Measurements from ENCODE around the gene RNF214. TPM values are rescaled to one million over a fixed set of nuclear protein-coding genes. Genes with fewer than 3 reads are reported as not detected.

The RNF214 gene
- total and polyA plus RNA-seq, 2 of the 4 experiments (the other 2 are of a cell fraction): 7.9 to 14.8 TPM

GRCh38 chr11:117292616-117293015 is 60.1 kb downstream of the RNF214 start:
- no peak overlapping the region for H3K4me3 ChIP-seq (ENCODE audit: insufficient read depth, low read depth, low read length)
- H4K8ac ChIP-seq (ENCODE audit: low read depth in 2 of 2, low read length in 2 of 2): no peak overlapping the region
- no peak overlapping the region for H2BK20ac ChIP-seq (ENCODE audit: low read depth, low read length)
- H2BK120ac ChIP-seq (ENCODE audit: low read depth, low read length): no peak overlapping the region
- no peak overlapping the region for H3K4me2 ChIP-seq (ENCODE audit: low read depth, low read length)
- no peak overlapping the region for H3K14ac ChIP-seq (replicated peaks; ENCODE audit: low read depth, low read length)
- in situ Hi-C loops (cut with MboI; ENCODE audit: low sequenced_read_pairs) (no loop called here), dilution Hi-C loops (cut with HindIII; ENCODE audit: low sequenced_read_pairs, unreplicated experiment) (no loop called here), intact Hi-C loops (cut with micrococcal nuclease) (no loop called here)
- no peak overlapping the region for H3K4ac ChIP-seq (ENCODE audit: low read depth, low read length)
- H3K9ac ChIP-seq (ENCODE audit: low read depth, low read length): no peak overlapping the region
- H4K91ac ChIP-seq (ENCODE audit: insufficient read depth, low read depth, low read length): no peak overlapping the region
- H2AK5ac ChIP-seq (ENCODE audit: low read depth, low read length): no peak overlapping the region
- no peak overlapping the region for H3K23ac ChIP-seq (ENCODE audit: low read depth, low read length)
- no peak for DNase-seq
- H4K20me1 ChIP-seq (ENCODE audit: insufficient read depth, low read length): no peaks in the 10 kb centered on the region
- H4K5ac ChIP-seq (ENCODE audit: low read depth, low read length): no peak overlapping the region
- peaks cover 48% of the 10 kb centered on the region for H3K36me3 ChIP-seq (ENCODE audit: control insufficient read depth, insufficient read depth, low read length)
- no peak overlapping the region for H3K18ac ChIP-seq (ENCODE audit: low read depth, low read length)
- H3K27me3 ChIP-seq (ENCODE audit: control insufficient read depth, insufficient read depth, low read length): no peaks in the 10 kb centered on the region
- ATAC-seq (ENCODE audit: low read depth): no peak
- no peaks in the 10 kb centered on the region for H3K4me1 ChIP-seq (ENCODE audit: control insufficient read depth, insufficient read depth, low read length)
- ChIA-PET POLR2A (ENCODE audit: unreplicated experiment) (no interaction called here), CTCF (interaction anchor here (0.7 kb wide), 1 partner anchor 11 kb away, joined by 3 read pairs; no protein-coding TSS in a partner anchor)
- 95% methylated on average over 2 of the region's 2 CpGs; no CpG with 5 or more reads in 1 of the 2 experiments for WGBS, 2 experiments (ENCODE audit: extremely low coverage in 2 of 2, insufficient read length in 1 of 2)
- H3K9me1 ChIP-seq (ENCODE audit: insufficient read depth, low read length): peaks cover 8% of the 10 kb centered on the region
- H2BK5ac ChIP-seq (ENCODE audit: low read depth, low read length, poor library complexity, severe bottlenecking): no peak overlapping the region
- no TSS peak for BruUV-seq (replicated peaks)
- H3K56ac ChIP-seq (ENCODE audit: extremely low read depth, insufficient read depth, low read length): no peak overlapping the region
- no peak overlapping the region for H2BK15ac ChIP-seq (ENCODE audit: low read depth, low read length)
- TF ChIP-seq MAZ (IDR thresholded peaks at IDR 0.05; ENCODE audit: borderline replicate concordance, low read depth, low read length) (no peak), CHD1 (IDR thresholded peaks at IDR 0.05; ENCODE audit: low read depth, low read length) (no peak), MAFK (IDR thresholded peaks at IDR 0.05; ENCODE audit: low read depth, low read length) (no peak), FOS (IDR thresholded peaks at IDR 0.05; ENCODE audit: low read depth, low read length) (no peak), RFX5 (IDR thresholded peaks at IDR 0.05; ENCODE audit: low read depth, low read length) (no peak), USF2 (IDR thresholded peaks at IDR 0.05; ENCODE audit: low read depth, low read length) (no peak), RAD21 (IDR thresholded peaks at IDR 0.05; ENCODE audit: low read length) (no peak)
- no peaks in the 10 kb centered on the region for H3K9me3 ChIP-seq (ENCODE audit: control insufficient read depth, insufficient read depth, low read length)
- no peak overlapping the region for H3K27ac ChIP-seq (ENCODE audit: insufficient read depth, low read length)
- no peak overlapping the region for H2AK9ac ChIP-seq (replicated peaks; ENCODE audit: low read depth, low read length, poor library complexity)
- no peak overlapping the region for H2AFZ ChIP-seq (replicated peaks; ENCODE audit: low read length, poor library complexity)
- no peaks in the 10 kb centered on the region for H3K79me1 ChIP-seq (ENCODE audit: low read depth in 1 of 2, low read length in 2 of 2)
